PC-9 (cell line): ENCODE measurements around the gene SLC22A2. TPM values are rescaled to one million over a fixed set of nuclear protein-coding genes. Genes with fewer than 3 reads are reported as not detected.

Experiments used
- BruUV-seq: library from RNA; stranded (reverse); fragments of 400-500 nt; replicated peaks from 2 replicates; lab custom pipeline; 2021; lab: Mats Ljungman, UMichigan
- CTCF ChIA-PET: fragments of 300-600 bp; sonication (Branson Sonifier 250); formaldehyde crosslinking; loops from one replicate; lab custom pipeline; 2022; ENCODE audit warnings: antibody characterized with exemption; lab: Charles Lee
- POLR2A ChIA-PET: fragments of 300-600 bp; sonication (Branson Sonifier 250); formaldehyde crosslinking; loops from one replicate; lab custom pipeline; 2022; ENCODE audit warnings: antibody characterized with exemption; ENCODE audit not compliant: unreplicated experiment; lab: Charles Lee
- DNase-seq, 2 experiments: peaks; one replicate each; pipeline versions ENCODE4 v3.0.0 to v3.0.0-alpha.2; 2015 to 2022; ENCODE audit warnings: mixed read lengths in 1 of 2
- H2AFZ ChIP-seq: fragments of 200-600 bp; sonication (generic); 2 replicates; pipeline ENCODE4 v1.8.1; 2017; ENCODE audit warnings: antibody characterized with exemption
- H3F3A ChIP-seq: fragments of 200-600 bp; sonication (generic); 2 replicates; pipeline ENCODE4 v1.8.1; 2017; ENCODE audit warnings: antibody characterized with exemption, mild to moderate bottlenecking, low read depth; ENCODE audit not compliant: insufficient read depth
- H3K27ac ChIP-seq: fragments of 200-600 bp; sonication (generic); 2 replicates; pipeline ENCODE4 v1.6.1; 2016; ENCODE audit warnings: mixed run types
- H3K27me3 ChIP-seq: fragments of 200-600 bp; sonication (generic); 2 replicates; pipeline ENCODE4 v1.6.1; 2016; ENCODE audit warnings: low read depth, mixed run types; ENCODE audit not compliant: insufficient read depth
- H3K36me3 ChIP-seq: fragments of 200-600 bp; sonication (generic); 2 replicates; pipeline ENCODE4 v1.6.1; 2016; ENCODE audit warnings: low read depth, mixed run types
- H3K4me1 ChIP-seq: fragments of 200-600 bp; sonication (generic); replicated peaks from 2 replicates; pipeline ENCODE4 v1.6.1; 2016; ENCODE audit warnings: mixed run types; ENCODE audit not compliant: insufficient read depth
- H3K4me2 ChIP-seq: fragments of 200-600 bp; sonication (generic); 2 replicates; pipeline ENCODE4 v1.6.1; 2017; ENCODE audit warnings: mixed run types
- H3K4me3 ChIP-seq: fragments of 200-600 bp; sonication (generic); 2 replicates; pipeline ENCODE4 v1.6.1; 2016; ENCODE audit warnings: mixed run types
- H3K79me2 ChIP-seq: fragments of 200-600 bp; sonication (generic); 2 replicates; pipeline ENCODE4 v1.6.1; 2017; ENCODE audit warnings: low read depth, mixed run types
- H3K9me2 ChIP-seq: fragments of 200-600 bp; sonication (generic); 2 replicates; pipeline ENCODE4 v1.8.1; 2017; ENCODE audit warnings: mild to moderate bottlenecking; ENCODE audit not compliant: insufficient read depth
- H3K9me3 ChIP-seq: fragments of 200-600 bp; sonication (generic); 2 replicates; pipeline ENCODE4 v1.8.1; 2016; ENCODE audit warnings: low read depth; ENCODE audit not compliant: insufficient read depth
- H4K20me1 ChIP-seq: fragments of 200-600 bp; sonication (generic); 2 replicates; pipeline ENCODE4 v1.8.1; 2017; ENCODE audit not compliant: insufficient read depth
- CTCF ChIP-seq: fragments of 200-600 bp; sonication (generic); conservative IDR thresholded peaks from 2 replicates; pipeline ENCODE4 v1.6.1; 2017; ENCODE audit warnings: mixed run types, antibody characterized with exemption, mild to moderate bottlenecking, moderate library complexity
- EZH2 ChIP-seq: fragments of 200-600 bp; sonication (generic); IDR thresholded peaks from 2 replicates; pipeline ENCODE4 v1.8.0; 2017; ENCODE audit warnings: antibody characterized with exemption, low read depth
- intact Hi-C: fragments of 100-400 bp; cut with micrococcal nuclease; formaldehyde crosslinking; loops from one replicate; pipeline ENCODE4 v1.10.0; 2022; ENCODE audit not compliant: unreplicated experiment
- total RNA-seq: library from RNA; stranded (reverse); gene quantifications from 2 replicates; pipeline ENCODE4 v1.2.3, GENCODE V29; 2021

Gene SLC22A2
- total RNA-seq, 1 experiment from 2014 or later = not detected

GRCh38 chr6:160174681-160175080 is 83.9 kb downstream of the SLC22A2 start:
- Histone ChIP-seq H3K4me3 (no peak overlapping the region), H3K9me2 (no peaks in the 10 kb centered on the region), H4K20me1 (no peaks in the 10 kb centered on the region), H3K79me2 (no peaks in the 10 kb centered on the region), H3K27ac (no peak overlapping the region), H3K4me2 (no peak overlapping the region), H3K9me3 (no peaks in the 10 kb centered on the region), H2AFZ (no peak overlapping the region), H3K36me3 (no peaks in the 10 kb centered on the region), H3K27me3 (no peaks in the 10 kb centered on the region), H3K4me1 (no peaks in the 10 kb centered on the region), H3F3A (no peaks in the 10 kb centered on the region)
- intact Hi-C loops = no loop called here
- POLR2A ChIA-PET = no interaction called here
- no peak for DNase-seq
- CTCF ChIA-PET = no interaction called here
- no TSS peak for BruUV-seq
- TF ChIP-seq CTCF = no peak
- TF ChIP-seq EZH2 = no peak

- Histone ChIP-seq H2AFZ (no peak overlapping the region), H3K36me3 (no peaks in the 10 kb centered on the region), H4K20me1 (no peaks in the 10 kb centered on the region), H3K4me3 (no peak overlapping the region), H3F3A (no peaks in the 10 kb centered on the region), H3K9me3 (no peaks in the 10 kb centered on the region), H3K27me3 (no peaks in the 10 kb centered on the region), H3K4me1 (no peaks in the 10 kb centered on the region), H3K27ac (no peak overlapping the region), H3K79me2 (no peaks in the 10 kb centered on the region), H3K9me2 (no peaks in the 10 kb centered on the region), H3K4me2 (no peak overlapping the region)
- DNase-seq = no peak
- POLR2A ChIA-PET = no interaction called here
- BruUV-seq = no TSS peak
- TF ChIP-seq EZH2 = no peak
- TF ChIP-seq CTCF = no peak
- intact Hi-C loops = no loop called here
- CTCF ChIA-PET = no interaction called here
These were observed 84.7 kb downstream of the SLC22A2 start for GRCh38 chr6:160173806-160174527.

GRCh38 chr6:160172704-160173103 is 85.9 kb downstream of the SLC22A2 start:
- intact Hi-C loops = no loop called here
- no peak for TF ChIP-seq EZH2
- no peaks in the 10 kb centered on the region for H3K9me3 ChIP-seq
- H3K79me2 ChIP-seq = no peaks in the 10 kb centered on the region
- no peak overlapping the region for H3K27ac ChIP-seq
- H3K4me2 ChIP-seq = no peak overlapping the region
- ChIA-PET CTCF (no interaction called here), POLR2A (no interaction called here)
- no peaks in the 10 kb centered on the region for H3F3A ChIP-seq
- BruUV-seq = no TSS peak
- no peaks in the 10 kb centered on the region for H3K36me3 ChIP-seq
- no peak overlapping the region for H2AFZ ChIP-seq
- no peaks in the 10 kb centered on the region for H4K20me1 ChIP-seq
- H3K27me3 ChIP-seq = no peaks in the 10 kb centered on the region
- H3K4me3 ChIP-seq = no peak overlapping the region
- H3K4me1 ChIP-seq = no peaks in the 10 kb centered on the region
- DNase-seq = no peak
- H3K9me2 ChIP-seq = no peaks in the 10 kb centered on the region
